SK-N-DZ (cell line): ENCODE results near the gene ATG16L2.

Source experiments
- small RNA-seq, 2 experiments: library from RNA; depleted of rRNA; stranded (forward); fragments of <200 nt; gene quantifications; one replicate each; pipeline ENCODE3, GENCODE V24; 2014

The ATG16L2 gene

Small RNA genes within 50 kb of the gene (small RNA-seq; reads per million reads assigned to genes)
- gene MIR4692, result 0 reads per million in 2 experiments
- gene RF00019, result 0 reads per million in 2 experiments
- 0 reads per million in 2 experiments for gene RNU6-672P
